Endothelial cell of umbilical vein (primary cell): Measurements from ENCODE around the gene BGN.
A peak's percentile ranks its signal among the peaks of the same experiment; 100 is the strongest.

ENCODE experiments used
- CTCF ChIP-seq, 2 donors: IDR thresholded peaks; 1 replicate in 1 of 2; 2 replicates in 1 of 2; pipeline ENCODE4 v1.5.1; 2011; ENCODE audit warnings: low read length in 2 of 2, mild to moderate bottlenecking in 2 of 2, moderate library complexity in 2 of 2, control low read depth in 1 of 2, inconsistent platforms in 1 of 2, low read depth in 1 of 2; ENCODE audit not compliant: insufficient read depth in 1 of 2; ENCODE audit errors: extremely low read depth in 1 of 2
- EZH2 ChIP-seq: IDR thresholded peaks from 2 replicates; pipeline ENCODE4 v1.6.1; 2012; ENCODE audit warnings: borderline replicate concordance, low read depth, mild to moderate bottlenecking, moderate library complexity, low read length, inconsistent platforms; ENCODE audit not compliant: severe bottlenecking
- GATA2 ChIP-seq: IDR thresholded peaks from 2 replicates; pipeline ENCODE4 v1.7.0; 2011; ENCODE audit warnings: low read depth, mild to moderate bottlenecking, moderate library complexity, mixed read lengths, low read length; ENCODE audit not compliant: insufficient read length, insufficient read depth
- POLR2A ChIP-seq: IDR thresholded peaks from 2 replicates; pipeline ENCODE4 v1.6.1; 2012; ENCODE audit warnings: low read depth, mild to moderate bottlenecking, control low read depth, low read length

DNA sequence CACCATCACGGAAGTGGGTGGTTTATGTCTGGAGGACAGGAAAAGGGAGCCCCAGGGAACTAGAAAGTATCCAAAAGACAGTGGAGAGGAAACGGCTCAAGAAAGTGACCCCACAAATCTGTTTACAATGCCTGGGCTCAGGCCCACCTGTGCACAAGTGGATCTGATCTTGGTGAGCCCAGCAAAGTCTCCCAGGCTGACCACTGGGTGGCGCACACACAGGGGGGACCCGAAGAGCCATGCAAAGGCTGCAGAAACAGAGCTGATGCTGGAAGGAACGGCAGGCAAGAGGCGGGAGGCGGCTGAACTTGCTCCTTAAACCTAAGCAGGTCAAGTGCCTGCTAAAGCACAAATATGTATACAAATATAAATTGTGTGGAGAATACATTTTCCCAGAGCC lies 34.0 kb upstream of the BGN start:
- TF ChIP-seq CTCF (IDR thresholded peaks at IDR 0.05; ENCODE audit: extremely low read depth in 1 of 2, insufficient read depth in 1 of 2, low read depth in 1 of 2, low read length in 2 of 2) (peak; percentile 60 to 65), POLR2A (no peak), EZH2 (no peak), GATA2 (no peak)
